PC-9 (cell line): Measurements from ENCODE around the gene VANGL1. TPM values are rescaled to one million over a fixed set of nuclear protein-coding genes. Genes with fewer than 3 reads are reported as not detected.

Source experiments
- BruUV-seq: library from RNA; stranded (reverse); fragments of 400-500 nt; replicated peaks from 2 replicates; lab custom pipeline; 2021; lab: Mats Ljungman, UMichigan
- CTCF ChIA-PET: fragments of 300-600 bp; sonication (Branson Sonifier 250); formaldehyde crosslinking; loops from one replicate; lab custom pipeline; 2022; ENCODE audit warnings: antibody characterized with exemption; lab: Charles Lee
- POLR2A ChIA-PET: fragments of 300-600 bp; sonication (Branson Sonifier 250); formaldehyde crosslinking; loops from one replicate; lab custom pipeline; 2022; ENCODE audit warnings: antibody characterized with exemption; ENCODE audit not compliant: unreplicated experiment; lab: Charles Lee
- DNase-seq, 2 experiments: peaks; one replicate each; pipeline versions ENCODE4 v3.0.0 to v3.0.0-alpha.2; 2015 to 2022; ENCODE audit warnings: mixed read lengths in 1 of 2
- H2AFZ ChIP-seq: fragments of 200-600 bp; sonication (generic); 2 replicates; pipeline ENCODE4 v1.8.1; 2017; ENCODE audit warnings: antibody characterized with exemption
- H3F3A ChIP-seq: fragments of 200-600 bp; sonication (generic); 2 replicates; pipeline ENCODE4 v1.8.1; 2017; ENCODE audit warnings: antibody characterized with exemption, mild to moderate bottlenecking, low read depth; ENCODE audit not compliant: insufficient read depth
- H3K27ac ChIP-seq: fragments of 200-600 bp; sonication (generic); 2 replicates; pipeline ENCODE4 v1.6.1; 2016; ENCODE audit warnings: mixed run types
- H3K27me3 ChIP-seq: fragments of 200-600 bp; sonication (generic); 2 replicates; pipeline ENCODE4 v1.6.1; 2016; ENCODE audit warnings: low read depth, mixed run types; ENCODE audit not compliant: insufficient read depth
- H3K36me3 ChIP-seq: fragments of 200-600 bp; sonication (generic); 2 replicates; pipeline ENCODE4 v1.6.1; 2016; ENCODE audit warnings: low read depth, mixed run types
- H3K4me1 ChIP-seq: fragments of 200-600 bp; sonication (generic); replicated peaks from 2 replicates; pipeline ENCODE4 v1.6.1; 2016; ENCODE audit warnings: mixed run types; ENCODE audit not compliant: insufficient read depth
- H3K4me2 ChIP-seq: fragments of 200-600 bp; sonication (generic); 2 replicates; pipeline ENCODE4 v1.6.1; 2017; ENCODE audit warnings: mixed run types
- H3K4me3 ChIP-seq: fragments of 200-600 bp; sonication (generic); 2 replicates; pipeline ENCODE4 v1.6.1; 2016; ENCODE audit warnings: mixed run types
- H3K79me2 ChIP-seq: fragments of 200-600 bp; sonication (generic); 2 replicates; pipeline ENCODE4 v1.6.1; 2017; ENCODE audit warnings: low read depth, mixed run types
- H3K9me2 ChIP-seq: fragments of 200-600 bp; sonication (generic); 2 replicates; pipeline ENCODE4 v1.8.1; 2017; ENCODE audit warnings: mild to moderate bottlenecking; ENCODE audit not compliant: insufficient read depth
- H3K9me3 ChIP-seq: fragments of 200-600 bp; sonication (generic); 2 replicates; pipeline ENCODE4 v1.8.1; 2016; ENCODE audit warnings: low read depth; ENCODE audit not compliant: insufficient read depth
- H4K20me1 ChIP-seq: fragments of 200-600 bp; sonication (generic); 2 replicates; pipeline ENCODE4 v1.8.1; 2017; ENCODE audit not compliant: insufficient read depth
- EZH2 ChIP-seq: fragments of 200-600 bp; sonication (generic); IDR thresholded peaks from 2 replicates; pipeline ENCODE4 v1.8.0; 2017; ENCODE audit warnings: antibody characterized with exemption, low read depth
- intact Hi-C: fragments of 100-400 bp; cut with micrococcal nuclease; formaldehyde crosslinking; loops from one replicate; pipeline ENCODE4 v1.10.0; 2022; ENCODE audit not compliant: unreplicated experiment
- total RNA-seq: library from RNA; stranded (reverse); gene quantifications from 2 replicates; pipeline ENCODE4 v1.2.3, GENCODE V29; 2021
- TF ChIP-seq, protein P1 (sequence below): fragments of 200-600 bp; sonication (generic); conservative IDR thresholded peaks from 2 replicates; pipeline ENCODE4 v1.6.1; 2017; ENCODE audit warnings: mixed run types, antibody characterized with exemption, mild to moderate bottlenecking, moderate library complexity

Gene VANGL1
- total RNA-seq, 1 experiment from 2014 or later = 43.0 TPM

DNA sequence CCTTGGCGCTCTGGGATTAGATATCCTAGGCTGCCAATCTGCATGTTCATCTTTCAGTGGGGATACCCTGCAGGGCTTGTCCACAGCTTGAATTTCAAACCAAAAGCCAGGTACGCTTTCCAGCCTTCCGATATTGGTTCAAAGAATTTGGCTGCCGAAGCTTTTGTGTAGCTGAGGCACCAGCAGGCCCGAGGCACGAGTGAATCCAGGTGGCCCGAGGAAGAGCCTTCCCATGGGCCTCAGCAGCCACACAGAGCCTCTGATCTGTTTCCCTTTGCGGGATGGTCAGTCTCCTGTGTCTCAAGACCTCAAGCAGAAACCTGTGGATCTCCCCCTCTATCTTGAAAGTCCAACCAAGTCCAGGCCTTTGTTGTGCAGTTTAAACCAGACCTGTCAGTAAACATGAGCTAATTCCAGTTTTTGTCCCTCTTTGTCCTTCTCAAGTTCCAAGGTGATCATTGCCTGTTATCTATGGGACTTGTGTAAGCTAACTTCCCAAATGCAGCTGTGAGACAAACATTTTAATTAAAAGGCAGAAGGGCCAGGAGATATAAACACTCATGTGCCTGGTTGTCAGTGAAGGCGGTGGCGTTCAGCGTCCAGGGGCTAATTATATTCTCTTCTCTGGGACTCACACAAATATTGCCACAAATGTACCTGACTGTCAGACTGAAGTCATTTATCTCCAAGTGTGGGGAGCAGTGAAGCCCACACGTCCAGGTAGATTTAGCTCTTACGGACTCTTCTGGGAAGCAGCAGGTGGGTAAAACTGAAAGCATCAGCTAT lies 30.6 kb downstream of the VANGL1 start:
- Histone ChIP-seq H3K79me2 (peaks cover 75% of the 10 kb centered on the region), H2AFZ (no peak overlapping the region; the same call in 1 of the 2 replicates), H3K9me2 (no peaks in the 10 kb centered on the region), H3K4me1 (peaks cover 77% of the 10 kb centered on the region), H3K9me3 (0 out of 2 replicates have a peak, but pooled peaks cover 9% of the 10 kb centered on the region), H4K20me1 (no peaks in the 10 kb centered on the region), H3K4me3 (no peak overlapping the region), H3K4me2 (peak overlapping the region; percentile 68), H3F3A (peaks cover 44% of the 10 kb centered on the region), H3K36me3 (peaks cover 40% of the 10 kb centered on the region), H3K27ac (peak overlapping the region; percentile 89), H3K27me3 (no peaks in the 10 kb centered on the region)
- TF ChIP-seq, protein P1, sequence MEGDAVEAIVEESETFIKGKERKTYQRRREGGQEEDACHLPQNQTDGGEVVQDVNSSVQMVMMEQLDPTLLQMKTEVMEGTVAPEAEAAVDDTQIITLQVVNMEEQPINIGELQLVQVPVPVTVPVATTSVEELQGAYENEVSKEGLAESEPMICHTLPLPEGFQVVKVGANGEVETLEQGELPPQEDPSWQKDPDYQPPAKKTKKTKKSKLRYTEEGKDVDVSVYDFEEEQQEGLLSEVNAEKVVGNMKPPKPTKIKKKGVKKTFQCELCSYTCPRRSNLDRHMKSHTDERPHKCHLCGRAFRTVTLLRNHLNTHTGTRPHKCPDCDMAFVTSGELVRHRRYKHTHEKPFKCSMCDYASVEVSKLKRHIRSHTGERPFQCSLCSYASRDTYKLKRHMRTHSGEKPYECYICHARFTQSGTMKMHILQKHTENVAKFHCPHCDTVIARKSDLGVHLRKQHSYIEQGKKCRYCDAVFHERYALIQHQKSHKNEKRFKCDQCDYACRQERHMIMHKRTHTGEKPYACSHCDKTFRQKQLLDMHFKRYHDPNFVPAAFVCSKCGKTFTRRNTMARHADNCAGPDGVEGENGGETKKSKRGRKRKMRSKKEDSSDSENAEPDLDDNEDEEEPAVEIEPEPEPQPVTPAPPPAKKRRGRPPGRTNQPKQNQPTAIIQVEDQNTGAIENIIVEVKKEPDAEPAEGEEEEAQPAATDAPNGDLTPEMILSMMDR = no peak
- TF ChIP-seq EZH2 = no peak
- intact Hi-C loops = no loop called here
- DNase-seq = no peak
- POLR2A ChIA-PET = no interaction called here
- CTCF ChIA-PET = interaction anchor here (1.6 kb wide), 1 partner anchor 33 kb away, joined by 3 read pairs; no protein-coding TSS in a partner anchor
- BruUV-seq = no TSS peak

DNA sequence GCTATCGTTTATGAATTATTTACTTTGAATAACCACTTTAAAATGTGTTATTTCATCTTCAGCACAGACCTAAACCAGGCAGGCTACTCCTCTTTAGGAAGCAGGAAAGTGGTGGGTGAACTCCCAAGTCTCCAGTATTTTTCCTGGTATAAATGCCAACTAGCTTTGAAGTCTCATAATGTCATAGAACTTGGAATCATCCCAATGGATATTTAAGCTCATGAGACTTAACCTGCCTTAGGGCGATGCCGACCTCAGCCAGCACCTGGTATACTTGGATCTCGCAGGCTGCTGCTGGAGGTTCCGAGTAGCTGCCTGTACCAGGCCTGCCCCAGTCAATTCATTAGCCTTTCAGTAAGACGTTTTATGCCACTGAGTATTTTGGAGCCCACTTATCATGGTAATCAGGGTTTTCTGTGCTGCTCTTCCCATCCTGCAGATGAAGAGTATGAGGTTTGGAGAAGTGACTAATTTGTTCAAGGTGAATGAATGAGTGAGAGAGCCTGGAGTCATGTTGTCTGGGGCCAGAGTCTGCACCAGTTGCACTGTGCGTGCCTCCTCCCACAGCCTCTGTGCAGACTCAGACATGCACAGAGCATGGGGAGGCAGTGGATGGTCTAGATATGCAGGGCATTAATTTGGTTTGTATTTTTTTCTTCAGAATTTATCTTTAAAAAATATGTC lies 34.9 kb downstream of the VANGL1 start:
- Histone ChIP-seq H3K79me2 (peaks cover 73% of the 10 kb centered on the region), H3K4me1 (peaks cover 59% of the 10 kb centered on the region), H2AFZ (no peak overlapping the region), H3K27ac (peak overlapping the region; percentile 57), H3K4me3 (no peak overlapping the region), H4K20me1 (no peaks in the 10 kb centered on the region), H3K27me3 (no peaks in the 10 kb centered on the region), H3F3A (peaks cover 27% of the 10 kb centered on the region), H3K9me2 (no peaks in the 10 kb centered on the region), H3K36me3 (peaks cover 25% of the 10 kb centered on the region), H3K4me2 (no peak overlapping the region), H3K9me3 (no peaks in the 10 kb centered on the region)
- no TSS peak for BruUV-seq
- ChIA-PET POLR2A (interaction anchor here (0.6 kb wide), 1 partner anchor 106 kb away, joined by 3 read pairs; no protein-coding TSS in a partner anchor), CTCF (interaction anchor here (1.0 kb wide), 1 partner anchor 30 kb away, joined by 8 read pairs; no protein-coding TSS in a partner anchor)
- intact Hi-C loops = no loop called here
- no peak for TF ChIP-seq EZH2
- TF ChIP-seq, protein P1 = no peak
- peak in 1 of 2 experiments; percentile 24 for DNase-seq

DNA sequence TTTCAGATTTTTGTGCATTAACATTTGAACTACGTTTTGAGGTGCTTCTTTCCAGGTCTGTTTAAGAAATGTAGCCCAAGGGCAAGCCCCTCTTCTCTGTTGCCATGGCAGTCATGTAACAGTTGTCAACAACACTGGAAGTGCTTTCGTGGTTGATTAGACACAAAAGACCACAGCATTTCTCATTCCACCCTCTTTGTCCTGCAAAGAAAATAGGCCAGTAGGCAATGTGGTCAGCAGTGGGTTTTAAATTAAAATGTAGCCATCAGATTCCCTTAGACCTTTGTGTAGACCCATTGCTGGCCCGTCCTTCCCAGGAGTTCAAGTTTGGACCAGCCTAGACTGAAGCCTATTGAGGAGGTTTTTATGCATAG lies 35.4 kb downstream of the VANGL1 start:
- Histone ChIP-seq H3F3A (peaks cover 27% of the 10 kb centered on the region), H2AFZ (no peak overlapping the region), H3K36me3 (peaks cover 28% of the 10 kb centered on the region), H3K4me2 (no peak overlapping the region; the same call in 1 of the 2 replicates), H3K4me3 (no peak overlapping the region), H3K79me2 (peaks cover 68% of the 10 kb centered on the region), H3K9me2 (no peaks in the 10 kb centered on the region), H3K4me1 (peaks cover 53% of the 10 kb centered on the region), H3K9me3 (no peaks in the 10 kb centered on the region), H3K27me3 (no peaks in the 10 kb centered on the region), H3K27ac (peak overlapping the region; percentile 57), H4K20me1 (no peaks in the 10 kb centered on the region)
- CTCF ChIA-PET = no interaction called here
- DNase-seq = peak in 1 of 2 experiments; percentile 69
- intact Hi-C loops = no loop called here
- no TSS peak for BruUV-seq
- POLR2A ChIA-PET = no interaction called here
- TF ChIP-seq, protein P1 = no peak
- no peak for TF ChIP-seq EZH2
